ENCODE measurements around the gene GZMM.

GZMM gene

DNA sequence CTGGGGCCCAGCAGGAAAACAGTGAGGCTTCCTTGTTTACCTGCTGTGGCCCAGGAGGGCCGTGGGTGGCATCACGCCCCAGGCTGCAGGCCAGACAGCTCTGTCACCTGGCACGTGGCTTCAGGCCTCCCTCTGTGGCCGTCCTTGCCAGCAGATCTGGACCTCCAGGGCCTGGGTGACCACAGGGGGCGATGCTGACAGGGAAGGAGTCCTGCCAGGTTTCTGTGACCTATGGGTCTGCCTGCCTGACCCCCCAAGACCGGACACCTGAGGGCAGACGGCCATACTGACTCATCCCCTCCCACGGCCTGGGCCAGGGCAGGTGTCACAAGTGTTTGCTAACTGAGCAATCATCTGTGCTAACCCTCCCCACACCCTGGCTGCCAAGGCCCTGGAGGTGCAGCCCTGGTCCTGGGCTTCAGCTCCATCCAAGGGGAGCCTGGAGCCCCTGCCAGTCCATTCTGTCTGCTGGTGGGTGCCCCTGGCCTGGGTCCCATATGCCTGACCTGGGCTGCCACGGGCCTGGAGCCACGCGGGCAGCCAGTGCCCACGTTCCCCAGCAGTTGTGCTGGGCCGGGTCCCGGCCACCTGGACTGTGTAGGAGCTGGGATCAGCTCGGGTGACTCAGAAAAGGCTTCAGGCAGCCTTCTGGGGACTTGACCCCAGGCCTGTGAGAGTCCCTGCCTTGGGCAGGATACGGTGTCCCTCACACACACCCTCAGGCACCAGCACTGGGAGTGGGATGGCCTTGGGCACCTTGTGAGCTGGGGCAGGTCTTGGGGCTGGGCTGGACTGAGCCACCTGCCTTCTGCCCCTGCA lies 8.6 kb upstream of the GZMM start:
- no peak for DNase-seq (ENCODE audit: low read depth)
- no peak overlapping the region for H3K4me3 ChIP-seq (ENCODE audit: control insufficient read depth, low read depth, low read length)
- TF ChIP-seq, protein P1, sequence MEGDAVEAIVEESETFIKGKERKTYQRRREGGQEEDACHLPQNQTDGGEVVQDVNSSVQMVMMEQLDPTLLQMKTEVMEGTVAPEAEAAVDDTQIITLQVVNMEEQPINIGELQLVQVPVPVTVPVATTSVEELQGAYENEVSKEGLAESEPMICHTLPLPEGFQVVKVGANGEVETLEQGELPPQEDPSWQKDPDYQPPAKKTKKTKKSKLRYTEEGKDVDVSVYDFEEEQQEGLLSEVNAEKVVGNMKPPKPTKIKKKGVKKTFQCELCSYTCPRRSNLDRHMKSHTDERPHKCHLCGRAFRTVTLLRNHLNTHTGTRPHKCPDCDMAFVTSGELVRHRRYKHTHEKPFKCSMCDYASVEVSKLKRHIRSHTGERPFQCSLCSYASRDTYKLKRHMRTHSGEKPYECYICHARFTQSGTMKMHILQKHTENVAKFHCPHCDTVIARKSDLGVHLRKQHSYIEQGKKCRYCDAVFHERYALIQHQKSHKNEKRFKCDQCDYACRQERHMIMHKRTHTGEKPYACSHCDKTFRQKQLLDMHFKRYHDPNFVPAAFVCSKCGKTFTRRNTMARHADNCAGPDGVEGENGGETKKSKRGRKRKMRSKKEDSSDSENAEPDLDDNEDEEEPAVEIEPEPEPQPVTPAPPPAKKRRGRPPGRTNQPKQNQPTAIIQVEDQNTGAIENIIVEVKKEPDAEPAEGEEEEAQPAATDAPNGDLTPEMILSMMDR (IDR thresholded peaks at IDR 0.05; ENCODE audit: control insufficient read depth, insufficient read depth, low read depth, low read length, missing control alignments): no peak

DNA sequence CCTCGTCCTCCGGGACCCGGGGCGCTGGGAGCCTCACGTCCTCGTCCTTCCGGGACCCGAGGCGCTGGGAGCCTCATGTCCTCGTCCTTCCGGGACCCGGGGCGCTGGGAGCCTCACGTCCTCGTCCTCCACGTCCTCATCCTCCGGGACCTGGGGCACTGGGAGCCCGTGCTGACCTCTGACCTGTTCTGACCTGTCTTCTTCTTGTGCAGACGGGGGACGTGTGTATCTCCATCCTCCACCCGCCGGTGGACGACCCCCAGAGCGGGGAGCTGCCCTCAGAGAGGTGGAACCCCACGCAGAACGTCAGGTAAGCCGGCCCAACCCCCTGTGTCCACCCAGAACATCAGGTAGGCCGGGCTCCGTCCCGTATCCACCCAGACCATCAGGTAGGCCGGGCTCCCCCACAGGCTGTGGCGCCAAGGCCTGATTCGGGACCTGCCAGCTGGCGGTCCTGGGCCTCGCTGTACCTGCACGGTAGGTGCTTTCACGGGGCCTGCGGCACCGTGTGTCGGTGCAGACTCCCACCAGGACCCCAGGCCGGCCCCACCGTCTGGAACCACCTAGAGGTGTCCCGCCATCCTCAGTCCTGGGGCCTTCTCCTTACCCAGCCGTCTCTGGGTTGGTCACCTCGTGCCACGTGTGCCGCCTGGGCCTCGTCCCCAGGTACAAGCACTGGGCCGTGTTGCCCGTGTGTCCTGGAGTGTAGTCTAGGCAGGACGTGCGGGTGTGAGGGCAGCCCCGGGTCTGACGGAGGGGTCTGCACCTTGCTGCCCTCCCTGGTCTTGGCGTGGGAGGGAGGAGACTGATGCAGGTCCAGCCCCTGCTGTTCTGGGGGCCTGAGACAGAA lies 7.6 kb upstream of the GZMM start:
- no peak for DNase-seq (ENCODE audit: low read depth)
- H3K4me3 ChIP-seq (ENCODE audit: control insufficient read depth, low read depth, low read length): no peak overlapping the region
- TF ChIP-seq, protein P1 (IDR thresholded peaks at IDR 0.05; ENCODE audit: control insufficient read depth, insufficient read depth, low read depth, low read length, missing control alignments): no peak

DNA sequence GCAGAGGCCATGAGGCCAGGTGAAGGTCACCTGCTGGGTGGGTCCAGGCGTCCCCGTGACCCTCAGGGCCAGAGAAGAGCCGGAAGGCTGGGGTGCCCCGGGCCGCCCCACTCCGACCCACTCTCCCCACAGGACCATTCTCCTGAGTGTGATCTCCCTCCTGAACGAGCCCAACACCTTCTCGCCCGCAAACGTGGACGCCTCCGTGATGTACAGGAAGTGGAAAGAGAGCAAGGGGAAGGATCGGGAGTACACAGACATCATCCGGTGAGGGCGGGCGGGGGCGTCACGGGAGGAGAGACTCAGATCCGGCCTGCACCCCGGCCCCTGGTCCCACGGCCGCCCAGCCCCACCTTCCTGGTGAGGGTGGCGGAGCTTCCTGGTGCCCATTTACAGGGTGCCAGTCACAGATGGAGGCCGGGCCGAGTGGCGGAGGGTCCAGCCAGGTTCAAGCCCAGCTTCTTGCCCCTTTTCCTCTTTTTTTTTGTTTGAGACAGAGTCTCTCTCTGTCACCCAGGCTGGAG lies 6.9 kb upstream of the GZMM start:
- no peak overlapping the region for H3K4me3 ChIP-seq (ENCODE audit: control insufficient read depth, low read depth, low read length)
- TF ChIP-seq, protein P1 (IDR thresholded peaks at IDR 0.05; ENCODE audit: control insufficient read depth, insufficient read depth, low read depth, low read length, missing control alignments): no peak
- DNase-seq (ENCODE audit: low read depth): no peak

DNA sequence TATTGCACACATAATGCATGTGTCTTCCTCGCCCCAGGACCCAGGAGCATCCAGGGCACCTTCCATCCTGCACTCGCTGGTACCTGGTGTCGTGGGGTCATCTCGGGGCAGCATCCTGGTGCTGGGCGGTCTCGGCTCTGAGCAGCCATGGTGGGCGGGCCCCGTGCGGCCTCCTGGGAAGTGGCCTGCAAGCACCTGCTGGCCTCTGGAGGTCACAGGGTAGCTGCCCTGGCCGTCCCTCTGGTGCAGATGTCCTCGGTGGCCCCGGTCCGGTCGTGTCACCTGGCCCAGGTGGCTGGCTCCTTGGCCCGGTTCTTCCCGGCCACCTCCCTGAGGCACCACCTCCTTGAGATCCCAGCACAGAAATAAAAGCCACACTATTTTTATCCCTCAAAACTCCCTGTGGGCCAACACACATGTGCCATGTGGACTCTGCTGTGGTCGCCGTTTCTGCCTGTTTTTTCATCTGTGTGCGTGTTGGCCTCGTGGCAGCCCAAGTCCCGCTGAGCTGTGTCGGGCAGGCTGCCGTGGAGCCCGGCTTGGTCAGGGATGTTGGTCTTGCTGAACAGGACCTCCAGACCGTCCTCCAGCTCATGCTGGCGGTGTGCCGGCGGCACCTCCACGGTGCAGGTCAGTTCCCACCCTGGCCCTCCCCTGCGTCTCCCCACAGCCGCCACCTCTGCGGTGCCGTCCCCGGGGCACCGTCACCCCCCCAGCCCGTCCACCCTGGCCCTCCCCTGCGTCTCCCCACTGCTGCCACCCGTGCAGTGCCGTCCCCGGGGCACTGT lies 5.0 kb upstream of the GZMM start:
- TF ChIP-seq, protein P1 (IDR thresholded peaks at IDR 0.05; ENCODE audit: control insufficient read depth, insufficient read depth, low read depth, low read length, missing control alignments): no peak
- DNase-seq (ENCODE audit: low read depth): no peak
- H3K4me3 ChIP-seq (ENCODE audit: control insufficient read depth, low read depth, low read length): no peak overlapping the region

DNA sequence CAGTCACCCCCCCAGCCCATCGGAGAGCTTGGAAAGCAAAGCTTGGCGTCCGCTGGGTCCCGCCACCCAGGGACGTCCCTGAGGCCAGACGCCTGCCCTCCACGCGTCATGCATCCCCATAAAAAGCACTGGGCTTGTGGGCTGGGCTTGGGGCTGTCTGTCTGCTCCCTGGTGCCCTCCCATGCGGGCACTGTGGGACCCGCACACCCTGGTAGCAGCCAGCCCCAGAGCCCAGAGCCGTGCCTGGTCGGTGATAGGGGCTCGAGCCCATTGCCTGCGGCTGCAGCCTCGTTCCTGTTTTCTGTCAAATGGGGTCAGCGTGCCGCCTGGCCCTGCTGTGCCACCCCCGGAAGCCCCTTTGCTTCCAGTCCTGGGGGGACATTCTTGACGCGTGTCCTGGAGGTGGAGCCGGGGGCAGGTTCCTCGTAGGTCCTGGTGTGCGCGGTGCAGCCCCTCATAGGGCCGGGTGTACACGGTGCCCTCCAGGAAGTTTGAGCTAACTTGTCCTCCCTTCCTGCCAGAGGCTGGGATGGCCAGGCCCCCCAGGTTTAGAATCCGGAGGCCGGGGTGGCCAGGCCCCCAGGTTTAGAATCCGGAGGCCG lies 4.3 kb upstream of the GZMM start:
- DNase-seq (ENCODE audit: low read depth): no peak
- TF ChIP-seq, protein P1 (IDR thresholded peaks at IDR 0.05; ENCODE audit: control insufficient read depth, insufficient read depth, low read depth, low read length, missing control alignments): no peak
- H3K4me3 ChIP-seq (ENCODE audit: control insufficient read depth, low read depth, low read length): no peak overlapping the region

All from AG09309 (cell line).